ENCODE data around the gene UNC13A. TPM values are rescaled to one million over a fixed set of nuclear protein-coding genes. Genes with fewer than 3 reads are reported as not detected.

UNC13A gene
- total RNA-seq, 4 donors from 2014 or later, result 0.16 TPM; not detected in 3

- H3K27ac ChIP-seq, result no peak overlapping the region
- no peaks in the 10 kb centered on the region for H3K36me3 ChIP-seq
- H3K4me1 ChIP-seq, result no peaks in the 10 kb centered on the region
- no peak overlapping the region for H3K4me3 ChIP-seq
- no peak for TF ChIP-seq CTCF (IDR thresholded peaks at IDR 0.05)
- H3K9me3 ChIP-seq, result peaks cover 8% of the 10 kb centered on the region
- no peak for DNase-seq (ENCODE audit: low spot score in 2 of 2)
- WGBS, result 87% methylated on average over 28 of the region's 31 CpGs
- H3K27me3 ChIP-seq, result peaks cover 17% of the 10 kb centered on the region
Measured at GRCh38 chr19:17623224-17623935, 64.8 kb downstream of the UNC13A start.

- Histone ChIP-seq H3K27me3 (peaks cover 42% of the 10 kb centered on the region), H3K4me1 (peaks cover 8% of the 10 kb centered on the region), H3K27ac (no peak overlapping the region), H3K4me3 (no peak overlapping the region), H3K36me3 (no peaks in the 10 kb centered on the region), H3K9me3 (peaks cover 8% of the 10 kb centered on the region)
- DNase-seq (ENCODE audit: low spot score in 2 of 2), result no peak
- WGBS, result no CpG with 5 or more reads among the region's 1 CpG
- TF ChIP-seq EP300 (IDR thresholded peaks at IDR 0.05), result no peak
- TF ChIP-seq POLR2AphosphoS5 (IDR thresholded peaks at IDR 0.05), result no peak
- no peak for TF ChIP-seq CTCF (IDR thresholded peaks at IDR 0.05)
- no peak for TF ChIP-seq POLR2A (IDR thresholded peaks at IDR 0.05)
Measured at GRCh38 chr19:17620696-17621095, 67.5 kb downstream of the UNC13A start.

GRCh38 chr19:17618936-17619335, 69.2 kb downstream of the UNC13A start:
- no peak overlapping the region for H3K27ac ChIP-seq
- H3K4me3 ChIP-seq, result no peak overlapping the region
- DNase-seq (ENCODE audit: low spot score in 2 of 2), result no peak
- peaks cover 8% of the 10 kb centered on the region for H3K9me3 ChIP-seq
- TF ChIP-seq POLR2AphosphoS5 (IDR thresholded peaks at IDR 0.05) (no peak), CTCF (IDR thresholded peaks at IDR 0.05) (no peak), EP300 (IDR thresholded peaks at IDR 0.05) (no peak), POLR2A (IDR thresholded peaks at IDR 0.05) (no peak)
- 13% methylated on average over 1 of the region's 2 CpGs for WGBS
- H3K27me3 ChIP-seq, result peaks cover 54% of the 10 kb centered on the region
- peaks cover 8% of the 10 kb centered on the region for H3K4me1 ChIP-seq
- no peaks in the 10 kb centered on the region for H3K36me3 ChIP-seq

- Histone ChIP-seq H3K4me1 (peaks cover 8% of the 10 kb centered on the region), H3K4me3 (no peak overlapping the region), H3K9me3 (peaks cover 8% of the 10 kb centered on the region), H3K27me3 (peaks cover 54% of the 10 kb centered on the region), H3K36me3 (no peaks in the 10 kb centered on the region), H3K27ac (no peak overlapping the region)
- 89% methylated on average over 7 of the region's 7 CpGs for WGBS
- no peak for DNase-seq (ENCODE audit: low spot score in 2 of 2)
- TF ChIP-seq EP300 (IDR thresholded peaks at IDR 0.05), result no peak
- TF ChIP-seq CTCF (IDR thresholded peaks at IDR 0.05), result no peak
- TF ChIP-seq POLR2AphosphoS5 (IDR thresholded peaks at IDR 0.05), result no peak
- no peak for TF ChIP-seq POLR2A (IDR thresholded peaks at IDR 0.05)
Measured at GRCh38 chr19:17618281-17618903, 69.8 kb downstream of the UNC13A start.

- TF ChIP-seq POLR2A (IDR thresholded peaks at IDR 0.05) (no peak), CTCF (IDR thresholded peaks at IDR 0.05) (no peak), POLR2AphosphoS5 (IDR thresholded peaks at IDR 0.05) (no peak), EP300 (IDR thresholded peaks at IDR 0.05) (no peak)
- peaks cover 54% of the 10 kb centered on the region for H3K27me3 ChIP-seq
- peaks cover 8% of the 10 kb centered on the region for H3K4me1 ChIP-seq
Measured at GRCh38 chr19:17617807-17618192, 70.4 kb downstream of the UNC13A start.

More at GRCh38 chr19:17617807-17618192, 70.4 kb downstream of the UNC13A start:
- H3K27ac ChIP-seq, result no peak overlapping the region
- 89% methylated on average over 7 of the region's 7 CpGs for WGBS
- peaks cover 8% of the 10 kb centered on the region for H3K9me3 ChIP-seq
- H3K36me3 ChIP-seq, result no peaks in the 10 kb centered on the region
- DNase-seq (ENCODE audit: low spot score in 2 of 2), result no peak
- H3K4me3 ChIP-seq, result no peak overlapping the region

Data from suprapubic skin (tissue), 4 donors.